ENCODE measurements around the gene EFEMP1. TPM values are rescaled to one million over a fixed set of nuclear protein-coding genes. Genes with fewer than 3 reads are reported as not detected.
"Not testable (repeated sequence)": the region's sequence is repeated elsewhere in the genome, so short reads cannot be mapped to it uniquely, and the experiment has no call there.

Gene EFEMP1
- total RNA-seq, 1 experiment from 2014 or later: 86.3 TPM

DNA sequence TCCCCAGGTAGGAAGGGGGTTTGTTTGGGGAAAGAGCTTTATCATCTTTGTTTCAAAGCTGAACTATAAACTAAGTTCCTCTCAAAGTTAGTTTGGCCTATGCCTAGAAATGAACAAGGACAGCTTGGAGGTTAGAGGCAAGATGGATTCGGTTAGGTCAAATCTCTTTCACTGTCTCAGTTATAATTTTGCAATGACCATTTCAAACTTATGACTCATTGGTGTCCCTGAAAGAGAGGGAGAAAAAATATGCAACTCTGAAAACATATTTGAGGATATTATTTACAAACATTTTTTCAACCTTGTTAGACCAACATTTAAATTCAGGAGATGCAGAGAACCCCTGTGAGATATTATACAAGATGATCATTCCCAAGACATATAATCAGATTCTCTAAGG lies 95.7 kb downstream of the EFEMP1 start:
- ChIA-PET CTCF (no interaction called here), POLR2A (ENCODE audit: unreplicated experiment) (no interaction called here)
- H3K4me2 ChIP-seq: peak overlapping the region; percentile 36
- no TSS peak for BruUV-seq (replicated peaks)
- TF ChIP-seq, protein P1, sequence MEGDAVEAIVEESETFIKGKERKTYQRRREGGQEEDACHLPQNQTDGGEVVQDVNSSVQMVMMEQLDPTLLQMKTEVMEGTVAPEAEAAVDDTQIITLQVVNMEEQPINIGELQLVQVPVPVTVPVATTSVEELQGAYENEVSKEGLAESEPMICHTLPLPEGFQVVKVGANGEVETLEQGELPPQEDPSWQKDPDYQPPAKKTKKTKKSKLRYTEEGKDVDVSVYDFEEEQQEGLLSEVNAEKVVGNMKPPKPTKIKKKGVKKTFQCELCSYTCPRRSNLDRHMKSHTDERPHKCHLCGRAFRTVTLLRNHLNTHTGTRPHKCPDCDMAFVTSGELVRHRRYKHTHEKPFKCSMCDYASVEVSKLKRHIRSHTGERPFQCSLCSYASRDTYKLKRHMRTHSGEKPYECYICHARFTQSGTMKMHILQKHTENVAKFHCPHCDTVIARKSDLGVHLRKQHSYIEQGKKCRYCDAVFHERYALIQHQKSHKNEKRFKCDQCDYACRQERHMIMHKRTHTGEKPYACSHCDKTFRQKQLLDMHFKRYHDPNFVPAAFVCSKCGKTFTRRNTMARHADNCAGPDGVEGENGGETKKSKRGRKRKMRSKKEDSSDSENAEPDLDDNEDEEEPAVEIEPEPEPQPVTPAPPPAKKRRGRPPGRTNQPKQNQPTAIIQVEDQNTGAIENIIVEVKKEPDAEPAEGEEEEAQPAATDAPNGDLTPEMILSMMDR (conservative IDR thresholded peaks at IDR 0.05): no peak
- TF ChIP-seq EZH2 (IDR thresholded peaks at IDR 0.05; ENCODE audit: low read depth): no peak
- no peaks in the 10 kb centered on the region for H3K79me2 ChIP-seq (ENCODE audit: low read depth)
- H3K9me3 ChIP-seq (ENCODE audit: insufficient read depth, low read depth): no peaks in the 10 kb centered on the region
- H3K4me3 ChIP-seq: no peak overlapping the region
- intact Hi-C loops (cut with micrococcal nuclease; ENCODE audit: unreplicated experiment): no loop called here
- peaks cover 6% of the 10 kb centered on the region for H3F3A ChIP-seq (ENCODE audit: insufficient read depth, low read depth)
- H3K9me2 ChIP-seq (ENCODE audit: insufficient read depth): no peaks in the 10 kb centered on the region
- no peaks in the 10 kb centered on the region for H3K27me3 ChIP-seq (ENCODE audit: insufficient read depth, low read depth)
- H2AFZ ChIP-seq: no peak overlapping the region
- no peaks in the 10 kb centered on the region for H4K20me1 ChIP-seq (ENCODE audit: insufficient read depth)
- peak overlapping the region; percentile 37 for H3K27ac ChIP-seq
- peak in 1 of 2 experiments; percentile 73 for DNase-seq
- H3K36me3 ChIP-seq (ENCODE audit: low read depth): no peaks in the 10 kb centered on the region
- peaks cover 21% of the 10 kb centered on the region for H3K4me1 ChIP-seq (replicated peaks; ENCODE audit: insufficient read depth)

GRCh38 chr2:55827428-55827827 lies 96.2 kb downstream of the EFEMP1 start:
- peak overlapping the region; percentile 37 for H3K27ac ChIP-seq
- H3K27me3 ChIP-seq (ENCODE audit: insufficient read depth, low read depth); H3K4me3 ChIP-seq; H3K79me2 ChIP-seq (ENCODE audit: low read depth); BruUV-seq (replicated peaks); H3K9me3 ChIP-seq (ENCODE audit: insufficient read depth, low read depth); H3F3A ChIP-seq (ENCODE audit: insufficient read depth, low read depth); H4K20me1 ChIP-seq (ENCODE audit: insufficient read depth); POLR2A ChIA-PET (ENCODE audit: unreplicated experiment); CTCF ChIA-PET; intact Hi-C loops (cut with micrococcal nuclease; ENCODE audit: unreplicated experiment); H3K9me2 ChIP-seq (ENCODE audit: insufficient read depth); H3K36me3 ChIP-seq (ENCODE audit: low read depth); H2AFZ ChIP-seq: not testable (repeated sequence)
- DNase-seq: peak in 1 of 2 experiments; percentile 73
- H3K4me1 ChIP-seq (replicated peaks; ENCODE audit: insufficient read depth): peaks cover 21% of the 10 kb centered on the region
- peak overlapping the region; percentile 36 for H3K4me2 ChIP-seq

GRCh38 chr2:55826246-55826645 lies 97.3 kb downstream of the EFEMP1 start:
- no peak for TF ChIP-seq EZH2 (IDR thresholded peaks at IDR 0.05; ENCODE audit: low read depth)
- TF ChIP-seq, protein P1 (conservative IDR thresholded peaks at IDR 0.05): no peak
- intact Hi-C loops (cut with micrococcal nuclease; ENCODE audit: unreplicated experiment): no loop called here
- no peak for DNase-seq
- ChIA-PET CTCF (no interaction called here), POLR2A (ENCODE audit: unreplicated experiment) (interaction anchor here (0.6 kb wide), 1 partner anchor 1460 kb away, joined by 3 read pairs; no protein-coding TSS in a partner anchor)
- Histone ChIP-seq H3K9me3 (ENCODE audit: insufficient read depth, low read depth) (no peaks in the 10 kb centered on the region), H3K9me2 (ENCODE audit: insufficient read depth) (0 out of 2 replicates have a peak, but pooled peaks cover 8% of the 10 kb centered on the region), H3K4me3 (no peak overlapping the region), H3K27me3 (ENCODE audit: insufficient read depth, low read depth) (no peaks in the 10 kb centered on the region), H3K27ac (no peak overlapping the region), H4K20me1 (ENCODE audit: insufficient read depth) (no peaks in the 10 kb centered on the region), H2AFZ (no peak overlapping the region), H3K36me3 (ENCODE audit: low read depth) (no peaks in the 10 kb centered on the region), H3K4me1 (replicated peaks; ENCODE audit: insufficient read depth) (peaks cover 21% of the 10 kb centered on the region), H3K4me2 (no peak overlapping the region), H3K79me2 (ENCODE audit: low read depth) (no peaks in the 10 kb centered on the region), H3F3A (ENCODE audit: insufficient read depth, low read depth) (peaks cover 6% of the 10 kb centered on the region)
- no TSS peak for BruUV-seq (replicated peaks)

DNA sequence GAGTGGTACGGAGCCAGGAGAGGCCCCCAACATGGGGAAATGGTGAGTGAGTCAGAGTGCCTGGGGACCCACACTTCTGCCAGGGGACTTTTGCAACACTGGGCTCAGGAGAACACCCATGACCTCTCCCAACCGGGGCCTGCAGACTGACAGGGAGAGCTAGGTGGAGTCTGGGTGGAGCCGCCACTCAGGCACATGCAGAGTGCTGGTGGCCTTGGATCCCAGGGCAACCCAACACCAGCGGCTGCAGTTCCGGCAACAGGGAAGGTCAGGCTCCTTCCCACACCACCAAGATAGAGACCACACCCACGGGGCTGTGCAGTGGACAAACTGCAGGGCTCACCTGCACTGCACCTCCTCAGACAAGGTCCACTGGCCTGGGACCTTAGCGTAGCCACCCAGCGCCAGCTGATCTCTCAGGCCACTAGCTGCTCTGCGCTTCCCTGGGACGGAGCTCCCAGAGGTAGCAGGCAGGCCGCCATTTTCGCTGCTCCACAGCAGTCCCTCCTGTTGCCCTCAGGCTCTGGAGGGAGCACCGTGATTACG lies 99.0 kb downstream of the EFEMP1 start:
- peaks cover 21% of the 10 kb centered on the region for H3K4me1 ChIP-seq (replicated peaks; ENCODE audit: insufficient read depth)
- TF ChIP-seq, protein P1 (conservative IDR thresholded peaks at IDR 0.05): no peak
- TF ChIP-seq EZH2 (IDR thresholded peaks at IDR 0.05; ENCODE audit: low read depth): no peak
- no peaks in the 10 kb centered on the region for H3K36me3 ChIP-seq (ENCODE audit: low read depth)
- H4K20me1 ChIP-seq (ENCODE audit: insufficient read depth): no peaks in the 10 kb centered on the region
- BruUV-seq (replicated peaks): no TSS peak
- H2AFZ ChIP-seq: no peak overlapping the region
- no peak for DNase-seq
- peaks cover 3% of the 10 kb centered on the region; the same call in 1 of the 2 replicates for H3K9me3 ChIP-seq (ENCODE audit: insufficient read depth, low read depth)
- H3K27ac ChIP-seq: no peak overlapping the region
- H3K4me2 ChIP-seq: no peak overlapping the region
- no peaks in the 10 kb centered on the region for H3K27me3 ChIP-seq (ENCODE audit: insufficient read depth, low read depth)
- no peaks in the 10 kb centered on the region for H3K79me2 ChIP-seq (ENCODE audit: low read depth)
- no peak overlapping the region for H3K4me3 ChIP-seq
- peaks cover 6% of the 10 kb centered on the region for H3F3A ChIP-seq (ENCODE audit: insufficient read depth, low read depth)
- 0 out of 2 replicates have a peak, but pooled peaks cover 8% of the 10 kb centered on the region for H3K9me2 ChIP-seq (ENCODE audit: insufficient read depth)
- ChIA-PET POLR2A (ENCODE audit: unreplicated experiment) (no interaction called here), CTCF (no interaction called here)
- intact Hi-C loops (cut with micrococcal nuclease; ENCODE audit: unreplicated experiment): no loop called here

Data from PC-9 (cell line).